Panc1 (cell line): Measurements from ENCODE around the gene SLC7A11.

Experiments used
- CTCF ChIP-seq: fragments of 450-650 bp; IDR thresholded peaks from 2 replicates; pipeline ENCODE4 v1.5.1; 2017; ENCODE audit warnings: mild to moderate bottlenecking
- REST ChIP-seq, 2 experiments: IDR thresholded peaks; 2 replicates each; pipeline ENCODE4 v1.6.1; 2011 to 2012; ENCODE audit warnings: low read depth in 2 of 2, control low read depth in 1 of 2, low read length in 1 of 2, mild to moderate bottlenecking in 1 of 2, moderate library complexity in 1 of 2; ENCODE audit not compliant: insufficient read depth in 1 of 2

- TF ChIP-seq CTCF (no peak), REST (IDR thresholded peaks at IDR 0.05; ENCODE audit: insufficient read depth in 1 of 2, low read depth in 2 of 2, low read length in 1 of 2) (no peak)
These were observed 24.6 kb downstream of the SLC7A11 start for GRCh38 chr4:138217567-138217966.
